HEK293 (cell line): Measurements from ENCODE around the gene THSD7A.

Experiments
- CTCF ChIA-PET: fragments of 350-600 bp; formaldehyde crosslinking; extraction: SDS; loops from one replicate; lab custom pipeline; 2021; ENCODE audit warnings: antibody characterized with exemption; lab: Yijun Ruan, JAX
- POLR2A ChIA-PET: fragments of 300-600 bp; formaldehyde crosslinking; extraction: SDS; loops from one replicate; lab custom pipeline; 2020; ENCODE audit warnings: antibody characterized with exemption, inconsistent platforms; lab: Yijun Ruan, JAX
- H3K27ac ChIP-seq: fragments of 200-500 bp; sonication (Bioruptor generic); 2 replicates; pipeline ENCODE4 v1.5.1; 2014; ENCODE audit warnings: low read depth, low read length, control low read depth, inconsistent platforms; ENCODE audit errors: extremely low read depth
- H3K36me3 ChIP-seq, 2 experiments: fragments of 200-500 bp in 1 of 2; sonication (Bioruptor generic) in 1 of 2; 1 replicate in 1 of 2; 2 replicates in 1 of 2; pipeline ENCODE4 v1.5.1; 2014 to 2017; ENCODE audit warnings: inconsistent platforms in 2 of 2, low read length in 2 of 2; ENCODE audit not compliant: control insufficient read depth in 2 of 2, insufficient read depth in 1 of 2
- H3K4me1 ChIP-seq: fragments of 200-500 bp; sonication (Bioruptor generic); 2 replicates; pipeline ENCODE4 v1.5.1; 2014; ENCODE audit warnings: mild to moderate bottlenecking, low read length, inconsistent platforms; ENCODE audit not compliant: control insufficient read depth, insufficient read depth
- H3K4me3 ChIP-seq: 2 replicates; pipeline ENCODE4 v1.5.1; 2011; ENCODE audit warnings: low read depth, mild to moderate bottlenecking, control low read depth, low read length, moderate library complexity
- H3K9me3 ChIP-seq: fragments of 200-500 bp; sonication (Bioruptor generic); 2 replicates; pipeline ENCODE4 v1.5.1; 2014; ENCODE audit warnings: low read depth, low read length, inconsistent platforms; ENCODE audit not compliant: control insufficient read depth, insufficient read depth
- AEBP2 ChIP-seq: fragments of 450-650 bp; formaldehyde crosslinking; IDR thresholded peaks from 2 replicates; pipeline ENCODE4 v1.5.1; 2016; ENCODE audit warnings: missing biosample characterization, missing genetic modification characterization, borderline replicate concordance
- GLI4 ChIP-seq: fragments of 450-650 bp; formaldehyde crosslinking; IDR thresholded peaks from 2 replicates; pipeline ENCODE4 v1.5.1; 2016; ENCODE audit warnings: missing biosample characterization, missing genetic modification characterization
- GLIS1 ChIP-seq: fragments of 450-650 bp; formaldehyde crosslinking; IDR thresholded peaks from 2 replicates; pipeline ENCODE4 v1.5.1; 2016; ENCODE audit warnings: missing biosample characterization, missing genetic modification characterization
- HOXA7 ChIP-seq: sonication (generic); formaldehyde crosslinking; IDR thresholded peaks from 2 replicates; pipeline ENCODE4 v1.8.1; 2022; ENCODE audit warnings: missing genetic modification reagents, borderline replicate concordance
- ZBTB49 ChIP-seq: fragments of 450-650 bp; formaldehyde crosslinking; IDR thresholded peaks from 2 replicates; pipeline ENCODE4 v1.5.1; 2016; ENCODE audit warnings: missing biosample characterization, missing genetic modification characterization, low read depth
- ZNF112 ChIP-seq: fragments of 450-650 bp; formaldehyde crosslinking; IDR thresholded peaks from 2 replicates; pipeline ENCODE4 v1.5.0; 2017; ENCODE audit warnings: missing biosample characterization, missing genetic modification characterization
- ZNF138 ChIP-seq: fragments of 450-650 bp; formaldehyde crosslinking; IDR thresholded peaks from 2 replicates; pipeline ENCODE4 v1.5.1; 2016; ENCODE audit warnings: missing biosample characterization, missing genetic modification characterization, borderline replicate concordance
- ZNF174 ChIP-seq: fragments of 450-650 bp; formaldehyde crosslinking; IDR thresholded peaks from 2 replicates; pipeline ENCODE4 v1.5.0; 2017; ENCODE audit warnings: missing biosample characterization, mild to moderate bottlenecking, missing genetic modification characterization
- ZNF175 ChIP-seq: fragments of 450-650 bp; formaldehyde crosslinking; IDR thresholded peaks from 2 replicates; pipeline ENCODE4 v1.5.1; 2016; ENCODE audit warnings: missing biosample characterization, missing genetic modification characterization
- ZNF223 ChIP-seq: fragments of 450-650 bp; formaldehyde crosslinking; IDR thresholded peaks from 2 replicates; pipeline ENCODE4 v1.5.1; 2016; ENCODE audit warnings: missing biosample characterization, missing genetic modification characterization
- ZNF26 ChIP-seq: fragments of 450-650 bp; formaldehyde crosslinking; IDR thresholded peaks from 2 replicates; pipeline ENCODE4 v1.5.1; 2016; ENCODE audit warnings: missing biosample characterization, missing genetic modification characterization
- ZNF394 ChIP-seq: fragments of 450-650 bp; formaldehyde crosslinking; IDR thresholded peaks from 2 replicates; pipeline ENCODE4 v1.5.1; 2016; ENCODE audit warnings: missing biosample characterization, missing genetic modification characterization, mild to moderate bottlenecking, moderate library complexity, borderline replicate concordance
- ZNF433 ChIP-seq: fragments of 450-650 bp; formaldehyde crosslinking; IDR thresholded peaks from 2 replicates; pipeline ENCODE4 v1.5.1; 2016; ENCODE audit warnings: missing biosample characterization, missing genetic modification characterization, low read depth
- ZNF548 ChIP-seq: fragments of 450-650 bp; formaldehyde crosslinking; IDR thresholded peaks from 2 replicates; pipeline ENCODE4 v1.5.1; 2016; ENCODE audit warnings: missing biosample characterization, missing genetic modification characterization
- ZNF701 ChIP-seq: fragments of 450-650 bp; formaldehyde crosslinking; IDR thresholded peaks from 2 replicates; pipeline ENCODE4 v1.5.1; 2016; ENCODE audit warnings: missing biosample characterization, missing genetic modification characterization
- ZNF747 ChIP-seq: fragments of 450-650 bp; formaldehyde crosslinking; IDR thresholded peaks from 2 replicates; pipeline ENCODE4 v1.5.1; 2016; ENCODE audit warnings: missing biosample characterization, missing genetic modification characterization
- ZNF776 ChIP-seq: fragments of 450-650 bp; formaldehyde crosslinking; IDR thresholded peaks from 2 replicates; pipeline ENCODE4 v1.5.0; 2017; ENCODE audit warnings: missing biosample characterization, missing genetic modification characterization, borderline replicate concordance
- ZSCAN30 ChIP-seq: fragments of 450-650 bp; IDR thresholded peaks from 2 replicates; pipeline ENCODE4 v1.5.1; 2018; ENCODE audit warnings: missing biosample characterization, mild to moderate bottlenecking, missing genetic modification characterization, moderate library complexity
- TF ChIP-seq, protein P1 (sequence below): fragments of 450-650 bp; formaldehyde crosslinking; IDR thresholded peaks from 2 replicates; pipeline ENCODE4 v1.5.1; 2016; ENCODE audit warnings: missing biosample characterization, missing genetic modification characterization, low read depth

Gene THSD7A

GRCh38 chr7:11430112-11430511, 401.9 kb downstream of the THSD7A start:
- Histone ChIP-seq H3K36me3 (no peaks in the 10 kb centered on the region), H3K4me1 (no peaks in the 10 kb centered on the region), H3K27ac (no peak overlapping the region), H3K4me3 (no peak overlapping the region), H3K9me3 (no peaks in the 10 kb centered on the region)
- TF ChIP-seq GLI4 (tag by site-specific recombination) (no peak), AEBP2 (tag by site-specific recombination) (no peak), ZSCAN30 (tag by site-specific recombination) (no peak), ZNF701 (tag by site-specific recombination) (no peak), ZNF112 (tag by site-specific recombination) (no peak), ZNF223 (tag by site-specific recombination) (no peak), ZNF776 (tag by site-specific recombination) (no peak), ZNF433 (tag by site-specific recombination) (no peak), ZNF747 (tag by site-specific recombination) (no peak), ZNF175 (no peak), ZNF174 (tag by site-specific recombination) (no peak), ZNF548 (tag by site-specific recombination) (no peak), ZBTB49 (tag by site-specific recombination) (no peak), ZNF138 (tag by site-specific recombination) (no peak), ZNF26 (no peak), GLIS1 (tag by site-specific recombination) (no peak), ZNF394 (tag by site-specific recombination) (no peak), HOXA7 (CRISPR knock-in tag) (no peak)
- TF ChIP-seq, protein P1, sequence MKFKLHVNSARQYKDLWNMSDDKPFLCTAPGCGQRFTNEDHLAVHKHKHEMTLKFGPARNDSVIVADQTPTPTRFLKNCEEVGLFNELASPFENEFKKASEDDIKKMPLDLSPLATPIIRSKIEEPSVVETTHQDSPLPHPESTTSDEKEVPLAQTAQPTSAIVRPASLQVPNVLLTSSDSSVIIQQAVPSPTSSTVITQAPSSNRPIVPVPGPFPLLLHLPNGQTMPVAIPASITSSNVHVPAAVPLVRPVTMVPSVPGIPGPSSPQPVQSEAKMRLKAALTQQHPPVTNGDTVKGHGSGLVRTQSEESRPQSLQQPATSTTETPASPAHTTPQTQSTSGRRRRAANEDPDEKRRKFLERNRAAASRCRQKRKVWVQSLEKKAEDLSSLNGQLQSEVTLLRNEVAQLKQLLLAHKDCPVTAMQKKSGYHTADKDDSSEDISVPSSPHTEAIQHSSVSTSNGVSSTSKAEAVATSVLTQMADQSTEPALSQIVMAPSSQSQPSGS (tag by site-specific recombination) = no peak
- ChIA-PET CTCF (no interaction called here), POLR2A (no interaction called here)
